ENCODE measurements around the gene EIF4E1B.

DNA sequence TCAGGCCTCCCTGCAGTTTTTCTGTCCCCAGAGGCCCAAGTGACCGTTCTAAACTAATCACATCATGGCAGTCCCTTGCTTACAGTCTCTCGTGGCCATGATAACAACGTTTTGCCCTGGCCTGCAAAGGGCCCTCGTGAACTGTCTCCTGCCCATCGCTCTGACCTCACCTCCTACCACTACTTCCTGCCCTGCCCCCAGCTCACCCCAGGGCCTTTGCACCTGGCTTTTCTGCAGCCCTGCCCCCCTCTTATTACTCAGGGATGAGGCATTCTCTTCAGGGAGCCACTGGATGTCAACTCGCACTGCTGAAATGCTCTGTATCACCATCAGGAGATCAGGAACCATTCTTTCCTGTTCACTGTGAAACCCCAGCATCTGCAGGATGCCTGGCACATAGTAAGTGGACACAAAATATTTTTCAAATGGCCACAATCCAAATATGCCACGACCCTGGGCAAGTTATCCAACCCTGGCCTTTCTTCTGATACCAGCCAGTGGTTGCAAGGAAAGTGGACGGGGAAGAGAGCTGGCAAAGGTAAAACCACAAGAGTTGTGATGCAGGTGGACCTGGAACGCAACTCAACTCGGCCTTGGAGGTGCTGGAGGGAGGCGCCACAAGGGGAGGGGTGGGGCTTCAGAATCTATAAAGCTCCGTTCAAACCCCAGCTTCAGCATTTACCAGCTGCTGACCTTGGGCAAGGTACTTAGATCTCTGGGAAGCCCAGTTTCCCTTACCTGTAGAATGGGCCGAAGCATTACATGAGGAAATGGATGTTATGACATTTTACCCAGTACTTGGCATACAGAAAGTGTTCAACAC lies 1.9 kb upstream of the EIF4E1B start:
- TF ChIP-seq POLR2A (IDR thresholded peaks at IDR 0.05; ENCODE audit: low read depth) (no peak), POLR2AphosphoS5 (IDR thresholded peaks at IDR 0.05) (no peak), EP300 (IDR thresholded peaks at IDR 0.05) (no peak)
- TF ChIP-seq, protein P1, sequence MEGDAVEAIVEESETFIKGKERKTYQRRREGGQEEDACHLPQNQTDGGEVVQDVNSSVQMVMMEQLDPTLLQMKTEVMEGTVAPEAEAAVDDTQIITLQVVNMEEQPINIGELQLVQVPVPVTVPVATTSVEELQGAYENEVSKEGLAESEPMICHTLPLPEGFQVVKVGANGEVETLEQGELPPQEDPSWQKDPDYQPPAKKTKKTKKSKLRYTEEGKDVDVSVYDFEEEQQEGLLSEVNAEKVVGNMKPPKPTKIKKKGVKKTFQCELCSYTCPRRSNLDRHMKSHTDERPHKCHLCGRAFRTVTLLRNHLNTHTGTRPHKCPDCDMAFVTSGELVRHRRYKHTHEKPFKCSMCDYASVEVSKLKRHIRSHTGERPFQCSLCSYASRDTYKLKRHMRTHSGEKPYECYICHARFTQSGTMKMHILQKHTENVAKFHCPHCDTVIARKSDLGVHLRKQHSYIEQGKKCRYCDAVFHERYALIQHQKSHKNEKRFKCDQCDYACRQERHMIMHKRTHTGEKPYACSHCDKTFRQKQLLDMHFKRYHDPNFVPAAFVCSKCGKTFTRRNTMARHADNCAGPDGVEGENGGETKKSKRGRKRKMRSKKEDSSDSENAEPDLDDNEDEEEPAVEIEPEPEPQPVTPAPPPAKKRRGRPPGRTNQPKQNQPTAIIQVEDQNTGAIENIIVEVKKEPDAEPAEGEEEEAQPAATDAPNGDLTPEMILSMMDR (IDR thresholded peaks at IDR 0.05), result no peak
